Adrenal gland (tissue), 5 donors: Measurements from ENCODE around the gene QSOX2.

Experiments used
- CTCF ChIP-seq, 6 experiments: fragments of 450-650 bp in 4 of 6; fragments of 200-600 bp in 2 of 6; sonication (generic) in 1 of 6; IDR thresholded peaks; 1 replicate in 5 of 6; 2 replicates in 1 of 6; pipeline versions ENCODE4 v1.5.1 to v1.8.0; 2016 to 2021; ENCODE audit warnings: antibody characterized with exemption in 6 of 6, mild to moderate bottlenecking in 2 of 6, moderate library complexity in 1 of 6
- POLR2A ChIP-seq, 2 donors: fragments of 450-650 bp; IDR thresholded peaks; one replicate each; pipeline ENCODE4 v1.6.1; 2017; ENCODE audit warnings: antibody characterized with exemption in 2 of 2, mild to moderate bottlenecking in 2 of 2, moderate library complexity in 1 of 2
- donor health status: DM: no; HTN: no; CAD: no.

GRCh38 chr9:136202454-136203407 lies 42.9 kb downstream of the QSOX2 start:
- TF ChIP-seq CTCF (IDR thresholded peaks at IDR 0.05) (no peak), POLR2A (IDR thresholded peaks at IDR 0.05) (no peak)
